Breast epithelium (tissue), 3 donors: Measurements from ENCODE around the gene HES3.

Experiments used
- POLR2A ChIP-seq: fragments of 450-650 bp; IDR thresholded peaks from one replicate; pipeline ENCODE4 v1.6.1; 2016; ENCODE audit warnings: antibody characterized with exemption, mild to moderate bottlenecking, moderate library complexity
- POLR2AphosphoS5 ChIP-seq, 3 donors: sonication (generic); formaldehyde crosslinking; IDR thresholded peaks; one replicate each; pipeline ENCODE4 v1.6.1; 2017; ENCODE audit warnings: antibody characterized with exemption in 3 of 3
- TF ChIP-seq, protein P1 (sequence below), 3 donors: fragments of 450-650 bp; IDR thresholded peaks; one replicate each; pipeline ENCODE4 v1.5.1; 2016 to 2017; ENCODE audit warnings: antibody characterized with exemption in 3 of 3, mild to moderate bottlenecking in 3 of 3, moderate library complexity in 3 of 3

GRCh38 chr1:6222636-6223035 lies 21.3 kb upstream of the HES3 start:
- TF ChIP-seq, protein P1, sequence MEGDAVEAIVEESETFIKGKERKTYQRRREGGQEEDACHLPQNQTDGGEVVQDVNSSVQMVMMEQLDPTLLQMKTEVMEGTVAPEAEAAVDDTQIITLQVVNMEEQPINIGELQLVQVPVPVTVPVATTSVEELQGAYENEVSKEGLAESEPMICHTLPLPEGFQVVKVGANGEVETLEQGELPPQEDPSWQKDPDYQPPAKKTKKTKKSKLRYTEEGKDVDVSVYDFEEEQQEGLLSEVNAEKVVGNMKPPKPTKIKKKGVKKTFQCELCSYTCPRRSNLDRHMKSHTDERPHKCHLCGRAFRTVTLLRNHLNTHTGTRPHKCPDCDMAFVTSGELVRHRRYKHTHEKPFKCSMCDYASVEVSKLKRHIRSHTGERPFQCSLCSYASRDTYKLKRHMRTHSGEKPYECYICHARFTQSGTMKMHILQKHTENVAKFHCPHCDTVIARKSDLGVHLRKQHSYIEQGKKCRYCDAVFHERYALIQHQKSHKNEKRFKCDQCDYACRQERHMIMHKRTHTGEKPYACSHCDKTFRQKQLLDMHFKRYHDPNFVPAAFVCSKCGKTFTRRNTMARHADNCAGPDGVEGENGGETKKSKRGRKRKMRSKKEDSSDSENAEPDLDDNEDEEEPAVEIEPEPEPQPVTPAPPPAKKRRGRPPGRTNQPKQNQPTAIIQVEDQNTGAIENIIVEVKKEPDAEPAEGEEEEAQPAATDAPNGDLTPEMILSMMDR (IDR thresholded peaks at IDR 0.05), result no peak
- TF ChIP-seq POLR2A (no peak), POLR2AphosphoS5 (IDR thresholded peaks at IDR 0.05) (no peak)
